IPS-20b (cell line): ENCODE measurements around the gene GRXCR2.

Source experiments
- H3K27ac ChIP-seq: one replicate; pipeline ENCODE4 v1.5.1; 2013; ENCODE audit warnings: low read length
- H3K27me3 ChIP-seq: 2 replicates; pipeline ENCODE4 v1.6.1; 2013; ENCODE audit warnings: mild to moderate bottlenecking, low read length, inconsistent platforms; ENCODE audit not compliant: insufficient read depth
- H3K36me3 ChIP-seq: 2 replicates; pipeline ENCODE4 v1.6.1; 2013; ENCODE audit warnings: low read depth, mild to moderate bottlenecking, inconsistent platforms, low read length, moderate library complexity; ENCODE audit not compliant: insufficient read depth
- H3K4me1 ChIP-seq: 2 replicates; pipeline ENCODE4 v1.6.1; 2013; ENCODE audit warnings: mild to moderate bottlenecking, control low read depth, inconsistent platforms, low read length, moderate library complexity; ENCODE audit not compliant: insufficient read depth
- H3K4me3 ChIP-seq: 2 replicates; pipeline ENCODE4 v1.5.1; 2013; ENCODE audit warnings: mild to moderate bottlenecking, low read length, inconsistent platforms
- H3K9ac ChIP-seq: 2 replicates; pipeline ENCODE4 v1.6.1; 2013; ENCODE audit warnings: low read depth, mild to moderate bottlenecking, inconsistent platforms, low read length, moderate library complexity
- H3K9me3 ChIP-seq: 2 replicates; pipeline ENCODE4 v1.6.1; 2013; ENCODE audit warnings: mild to moderate bottlenecking, low read depth, low read length, inconsistent platforms; ENCODE audit not compliant: insufficient read depth

Gene GRXCR2

DNA sequence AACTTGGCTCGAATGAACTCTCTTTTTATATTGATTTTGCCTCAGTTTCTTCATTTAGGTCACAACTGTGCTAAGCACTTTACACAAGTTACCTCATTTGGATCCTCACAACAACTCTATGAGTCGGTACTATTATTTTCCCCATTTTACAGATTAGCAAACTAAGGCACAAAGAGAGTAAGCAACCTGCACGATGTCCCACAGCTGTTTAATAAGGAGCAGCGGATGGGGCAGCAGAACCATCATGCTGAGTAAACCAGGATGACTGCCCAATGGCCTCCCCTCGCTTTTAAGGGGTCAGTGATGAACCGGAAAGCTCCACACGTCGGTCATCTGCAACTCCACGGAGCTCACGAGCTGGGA lies 38.3 kb downstream of the GRXCR2 start:
- Histone ChIP-seq H3K27me3 (peaks cover 35% of the 10 kb centered on the region), H3K4me3 (peak overlapping the region; percentile 83), H3K9me3 (no peaks in the 10 kb centered on the region), H3K4me1 (no peaks in the 10 kb centered on the region), H3K9ac (peak overlapping the region; percentile 72; the same call in 1 of the 2 replicates), H3K36me3 (no peaks in the 10 kb centered on the region), H3K27ac (no peak overlapping the region)

DNA sequence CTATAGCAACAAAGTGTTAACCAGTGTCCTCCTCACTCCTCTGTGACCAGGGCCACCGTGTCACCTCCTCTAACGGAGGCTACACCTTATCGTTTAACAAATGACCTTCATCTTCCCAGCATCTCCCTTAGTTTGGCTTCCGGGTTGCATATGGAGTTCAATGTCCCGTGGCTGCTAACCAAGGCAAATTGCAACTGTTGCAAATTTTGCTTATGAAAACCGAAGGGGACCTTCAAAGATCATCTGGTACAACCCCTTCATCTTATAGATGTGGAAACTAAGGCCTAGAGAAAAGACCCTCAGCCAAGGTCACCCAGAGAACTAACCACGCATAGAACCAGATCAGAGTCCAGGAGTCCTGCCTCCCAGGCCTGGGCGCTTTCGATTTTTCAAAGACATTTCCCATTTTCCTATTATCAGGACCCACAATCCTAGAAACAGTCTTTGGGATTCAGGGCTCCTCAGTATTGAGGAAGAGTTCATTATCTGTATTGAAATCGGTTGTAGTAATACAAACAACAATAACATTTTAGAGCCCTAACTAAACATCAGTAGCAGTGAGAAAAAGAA lies 39.1 kb downstream of the GRXCR2 start:
- Histone ChIP-seq H3K27me3 (peaks cover 35% of the 10 kb centered on the region), H3K4me3 (no peak overlapping the region), H3K27ac (no peak overlapping the region), H3K4me1 (no peaks in the 10 kb centered on the region), H3K36me3 (no peaks in the 10 kb centered on the region), H3K9ac (no peak overlapping the region), H3K9me3 (no peaks in the 10 kb centered on the region)

DNA sequence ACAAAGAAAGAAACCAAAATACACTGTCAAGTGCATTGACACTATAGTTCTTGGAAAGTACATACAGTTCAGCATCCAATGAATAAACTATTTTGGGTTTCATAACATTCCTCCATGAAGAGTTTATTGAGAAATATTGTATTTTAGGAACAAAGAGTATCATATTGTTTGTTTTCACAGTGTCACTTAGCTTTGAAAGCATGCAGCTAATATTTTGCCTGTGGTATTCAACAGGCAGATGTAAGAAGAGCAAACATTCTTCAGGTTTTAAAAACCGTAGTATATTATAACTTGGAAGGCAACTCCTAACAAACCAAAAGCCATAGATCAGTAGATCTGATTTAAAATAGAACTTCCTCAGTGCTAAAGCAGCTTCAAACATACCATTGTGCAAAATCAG lies 42.2 kb downstream of the GRXCR2 start:
- Histone ChIP-seq H3K4me1 (no peaks in the 10 kb centered on the region), H3K9me3 (no peaks in the 10 kb centered on the region), H3K36me3 (no peaks in the 10 kb centered on the region), H3K27me3 (peaks cover 24% of the 10 kb centered on the region), H3K9ac (no peak overlapping the region), H3K27ac (no peak overlapping the region), H3K4me3 (no peak overlapping the region)

- Histone ChIP-seq H3K36me3 (no peaks in the 10 kb centered on the region), H3K4me3 (no peak overlapping the region), H3K9me3 (no peaks in the 10 kb centered on the region), H3K4me1 (no peaks in the 10 kb centered on the region), H3K9ac (no peak overlapping the region), H3K27me3 (peaks cover 16% of the 10 kb centered on the region), H3K27ac (no peak overlapping the region)
These were observed 43.0 kb downstream of the GRXCR2 start for GRCh38 chr5:145829708-145830361.

DNA sequence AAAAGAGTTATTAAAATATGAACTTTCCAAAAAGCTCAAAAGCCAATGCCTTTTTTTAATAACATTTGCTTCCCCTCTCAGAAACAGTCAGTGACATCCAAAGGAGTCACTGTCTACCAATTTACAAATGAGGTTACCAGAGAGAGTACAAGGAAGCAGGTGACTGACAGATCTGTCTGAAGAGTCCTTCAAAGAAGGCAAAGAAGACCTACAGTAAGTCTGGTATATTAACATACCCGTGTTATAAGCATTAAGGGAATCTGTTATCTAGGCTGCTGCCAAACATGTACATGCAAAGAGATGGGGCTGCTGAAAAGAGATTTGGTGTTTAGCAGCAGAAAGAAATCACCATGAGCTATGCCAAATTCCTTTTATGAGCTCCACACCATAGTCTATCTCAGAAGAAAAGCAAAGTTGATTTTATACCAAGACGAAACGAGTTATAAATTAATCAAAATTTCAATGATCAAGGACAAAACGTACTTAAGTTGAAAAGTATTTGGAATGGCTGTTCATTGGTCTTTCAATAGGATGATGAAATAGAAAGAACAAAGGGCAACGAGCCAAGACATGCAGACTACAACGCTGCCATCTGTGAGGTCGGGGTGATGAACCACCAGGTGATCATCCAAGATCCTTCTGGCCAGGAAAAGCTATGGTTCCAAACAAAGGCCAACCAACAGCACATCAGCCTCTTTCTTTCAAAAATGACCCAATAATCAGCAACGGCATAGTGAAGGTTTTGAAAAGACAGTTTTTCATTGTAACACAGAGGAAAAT lies 45.7 kb downstream of the GRXCR2 start:
- H3K4me3 ChIP-seq: no peak overlapping the region
- no peak overlapping the region for H3K9ac ChIP-seq
- no peaks in the 10 kb centered on the region for H3K27me3 ChIP-seq
- no peak overlapping the region for H3K27ac ChIP-seq
- H3K9me3 ChIP-seq: no peaks in the 10 kb centered on the region
- H3K4me1 ChIP-seq: no peaks in the 10 kb centered on the region
- H3K36me3 ChIP-seq: no peaks in the 10 kb centered on the region

GRCh38 chr5:145825751-145826180 lies 47.0 kb downstream of the GRXCR2 start:
- H3K27me3 ChIP-seq: no peaks in the 10 kb centered on the region
- no peaks in the 10 kb centered on the region for H3K4me1 ChIP-seq
- H3K27ac ChIP-seq: no peak overlapping the region
- H3K9me3 ChIP-seq: no peaks in the 10 kb centered on the region
- no peak overlapping the region for H3K9ac ChIP-seq
- no peaks in the 10 kb centered on the region for H3K36me3 ChIP-seq
- H3K4me3 ChIP-seq: no peak overlapping the region

- no peaks in the 10 kb centered on the region for H3K36me3 ChIP-seq
- H3K9me3 ChIP-seq: no peaks in the 10 kb centered on the region
- no peaks in the 10 kb centered on the region for H3K27me3 ChIP-seq
- no peak overlapping the region for H3K9ac ChIP-seq
- no peak overlapping the region for H3K27ac ChIP-seq
- H3K4me3 ChIP-seq: no peak overlapping the region
- no peaks in the 10 kb centered on the region for H3K4me1 ChIP-seq
These were observed 48.8 kb downstream of the GRXCR2 start for GRCh38 chr5:145824040-145824439.

DNA sequence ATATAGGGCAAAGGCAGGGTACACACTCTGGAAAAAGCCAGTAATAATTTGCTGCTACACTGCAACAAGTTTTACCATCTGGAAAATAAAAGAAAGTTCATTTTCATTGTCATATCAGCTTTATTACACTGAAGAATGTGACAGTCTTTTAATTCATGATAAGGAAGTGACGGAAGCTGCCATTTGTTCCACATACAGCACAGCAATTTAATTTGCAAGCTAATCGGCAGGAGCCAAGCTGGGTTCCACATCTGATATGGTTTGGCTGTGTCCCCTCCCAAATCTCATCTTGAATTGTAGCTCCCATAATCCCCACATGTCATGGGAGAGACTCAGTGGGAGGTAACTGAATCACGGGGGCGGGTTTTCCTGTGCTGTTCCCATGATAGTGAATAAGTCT lies 54.2 kb downstream of the GRXCR2 start:
- H3K9me3 ChIP-seq: no peaks in the 10 kb centered on the region

DNA sequence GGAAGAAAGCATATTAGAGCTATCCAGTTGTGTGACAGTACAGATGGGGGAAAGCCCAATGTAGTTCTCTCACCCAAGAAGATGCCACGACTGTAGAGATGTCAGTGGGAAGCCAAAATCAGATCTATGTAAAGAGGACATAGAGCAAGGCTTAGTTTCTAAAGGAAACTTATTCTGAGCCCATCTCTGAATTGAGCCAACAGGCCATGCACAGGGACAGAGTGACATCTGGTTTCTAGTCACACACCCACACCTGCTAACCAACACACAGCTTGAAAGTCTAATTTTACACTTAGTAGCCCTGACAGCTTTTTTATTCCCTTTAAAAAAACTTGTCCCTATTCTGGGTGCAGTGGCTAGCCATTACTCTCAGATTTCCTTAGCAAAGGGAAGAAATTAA lies 59.9 kb downstream of the GRXCR2 start:
- no peak overlapping the region for H3K9ac ChIP-seq
- no peak overlapping the region for H3K27ac ChIP-seq
- no peaks in the 10 kb centered on the region for H3K36me3 ChIP-seq
- H3K4me1 ChIP-seq: peaks cover 3% of the 10 kb centered on the region; the same call in 1 of the 2 replicates
- no peaks in the 10 kb centered on the region for H3K27me3 ChIP-seq
- H3K9me3 ChIP-seq: no peaks in the 10 kb centered on the region
- no peak overlapping the region for H3K4me3 ChIP-seq

More for the DNA sequence above, 54.2 kb downstream of the GRXCR2 start:
- H3K4me3 ChIP-seq: no peak overlapping the region
- no peaks in the 10 kb centered on the region for H3K36me3 ChIP-seq
- H3K27me3 ChIP-seq: no peaks in the 10 kb centered on the region
- H3K4me1 ChIP-seq: no peaks in the 10 kb centered on the region
- H3K9ac ChIP-seq: no peak overlapping the region
- no peak overlapping the region for H3K27ac ChIP-seq

DNA sequence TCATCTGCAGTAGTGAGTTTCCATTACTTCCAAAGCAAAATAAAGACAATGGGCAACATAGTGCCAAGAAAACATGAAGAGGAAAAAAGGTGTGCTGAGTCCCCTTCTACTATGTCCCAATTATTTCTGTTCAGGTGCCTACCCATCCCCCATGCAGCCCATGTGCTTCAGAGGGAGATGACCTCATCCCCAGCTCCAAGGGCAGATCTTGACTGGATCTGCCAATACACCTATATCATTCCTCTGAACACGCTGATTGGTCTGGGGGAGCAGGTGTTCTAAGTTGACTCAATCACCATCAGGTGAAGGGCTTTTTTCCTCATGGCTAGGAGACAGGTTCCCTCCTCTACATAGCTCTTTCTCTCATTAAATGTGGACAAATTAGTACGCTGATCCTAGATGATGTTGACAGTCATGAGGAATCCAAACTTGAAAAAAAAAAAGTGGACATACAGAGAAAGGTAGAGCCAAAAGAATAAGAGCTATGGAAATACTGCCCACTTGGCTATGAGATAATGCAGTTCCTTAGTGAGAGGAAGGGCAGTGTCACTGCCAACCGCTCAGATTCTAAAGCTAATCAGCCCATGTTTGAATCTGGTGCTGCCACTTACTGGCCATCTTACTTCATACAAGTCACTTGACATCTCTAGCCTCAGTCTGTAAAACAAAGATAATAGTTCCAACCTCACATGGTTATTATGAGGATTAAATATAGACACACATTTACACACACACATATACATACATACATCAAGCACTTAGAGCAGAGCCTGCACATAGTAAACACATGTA lies 60.8 kb downstream of the GRXCR2 start:
- H3K36me3 ChIP-seq: no peaks in the 10 kb centered on the region
- no peak overlapping the region for H3K4me3 ChIP-seq
- H3K9ac ChIP-seq: no peak overlapping the region
- peaks cover 3% of the 10 kb centered on the region; the same call in 1 of the 2 replicates for H3K4me1 ChIP-seq
- H3K27ac ChIP-seq: no peak overlapping the region
- no peaks in the 10 kb centered on the region for H3K9me3 ChIP-seq
- no peaks in the 10 kb centered on the region for H3K27me3 ChIP-seq
